Measurements from ENCODE around the gene ST3GAL5. TPM values are rescaled to one million over a fixed set of nuclear protein-coding genes. Genes with fewer than 3 reads are reported as not detected.
A peak's percentile ranks its signal among the peaks of the same experiment; 100 is the strongest.
"Not testable (repeated sequence)": the region's sequence is repeated elsewhere in the genome, so short reads cannot be mapped to it uniquely, and the experiment has no call there.

ST3GAL5 gene
- total RNA-seq, 1 donor from 2014 or later: 16.0 TPM

DNA sequence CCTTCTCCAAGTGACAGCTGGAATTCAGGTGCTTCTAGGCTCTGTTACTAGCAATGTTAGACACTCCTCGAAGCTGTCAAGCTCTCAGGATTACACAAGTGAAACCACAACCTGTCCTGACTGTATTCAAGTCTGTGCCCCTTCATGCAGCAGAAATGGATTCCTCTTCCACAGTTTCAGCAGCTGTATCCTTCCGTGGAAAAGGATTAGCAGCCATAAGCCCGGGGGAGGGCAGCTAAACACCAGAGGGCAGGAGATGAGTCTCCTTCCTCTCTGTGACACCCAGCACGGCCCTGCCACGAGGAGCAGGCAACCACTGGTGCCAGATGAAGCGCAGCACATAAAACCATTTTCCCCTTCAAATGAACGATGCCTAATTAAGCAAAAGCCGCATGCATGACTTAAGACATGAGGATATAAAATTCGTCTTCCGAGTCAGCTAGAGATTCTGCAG is 1.2 kb downstream of the ST3GAL5 start:
- Mint-ChIP-seq H3K4me1 (peaks cover 48% of the 10 kb centered on the region), H3K9me3 (no peaks in the 10 kb centered on the region), H3K4me3 (peak overlapping the region; percentile 90), H3K27ac (ENCODE audit: unreplicated experiment) (no peak overlapping the region), H3K36me3 (ENCODE audit: low read depth) (peaks cover 9% of the 10 kb centered on the region), H3K27me3 (ENCODE audit: low read depth) (peaks cover 10% of the 10 kb centered on the region)
- TF ChIP-seq, protein P1, sequence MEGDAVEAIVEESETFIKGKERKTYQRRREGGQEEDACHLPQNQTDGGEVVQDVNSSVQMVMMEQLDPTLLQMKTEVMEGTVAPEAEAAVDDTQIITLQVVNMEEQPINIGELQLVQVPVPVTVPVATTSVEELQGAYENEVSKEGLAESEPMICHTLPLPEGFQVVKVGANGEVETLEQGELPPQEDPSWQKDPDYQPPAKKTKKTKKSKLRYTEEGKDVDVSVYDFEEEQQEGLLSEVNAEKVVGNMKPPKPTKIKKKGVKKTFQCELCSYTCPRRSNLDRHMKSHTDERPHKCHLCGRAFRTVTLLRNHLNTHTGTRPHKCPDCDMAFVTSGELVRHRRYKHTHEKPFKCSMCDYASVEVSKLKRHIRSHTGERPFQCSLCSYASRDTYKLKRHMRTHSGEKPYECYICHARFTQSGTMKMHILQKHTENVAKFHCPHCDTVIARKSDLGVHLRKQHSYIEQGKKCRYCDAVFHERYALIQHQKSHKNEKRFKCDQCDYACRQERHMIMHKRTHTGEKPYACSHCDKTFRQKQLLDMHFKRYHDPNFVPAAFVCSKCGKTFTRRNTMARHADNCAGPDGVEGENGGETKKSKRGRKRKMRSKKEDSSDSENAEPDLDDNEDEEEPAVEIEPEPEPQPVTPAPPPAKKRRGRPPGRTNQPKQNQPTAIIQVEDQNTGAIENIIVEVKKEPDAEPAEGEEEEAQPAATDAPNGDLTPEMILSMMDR (conservative IDR thresholded peaks at IDR 0.05): peak; percentile 31
- DNase-seq (ENCODE audit: low read depth, low spot score): no peak

GRCh38 chr2:85886590-85886989 is 2.2 kb downstream of the ST3GAL5 start:
- Mint-ChIP-seq H3K27me3 (ENCODE audit: low read depth) (peaks cover 10% of the 10 kb centered on the region), H3K36me3 (ENCODE audit: low read depth) (peaks cover 11% of the 10 kb centered on the region), H3K4me3 (peak overlapping the region; percentile 90), H3K27ac (ENCODE audit: unreplicated experiment) (no peak overlapping the region), H3K9me3 (no peaks in the 10 kb centered on the region), H3K4me1 (peaks cover 43% of the 10 kb centered on the region)
- DNase-seq (ENCODE audit: low read depth, low spot score): no peak
- TF ChIP-seq, protein P1 (conservative IDR thresholded peaks at IDR 0.05): no peak

DNA sequence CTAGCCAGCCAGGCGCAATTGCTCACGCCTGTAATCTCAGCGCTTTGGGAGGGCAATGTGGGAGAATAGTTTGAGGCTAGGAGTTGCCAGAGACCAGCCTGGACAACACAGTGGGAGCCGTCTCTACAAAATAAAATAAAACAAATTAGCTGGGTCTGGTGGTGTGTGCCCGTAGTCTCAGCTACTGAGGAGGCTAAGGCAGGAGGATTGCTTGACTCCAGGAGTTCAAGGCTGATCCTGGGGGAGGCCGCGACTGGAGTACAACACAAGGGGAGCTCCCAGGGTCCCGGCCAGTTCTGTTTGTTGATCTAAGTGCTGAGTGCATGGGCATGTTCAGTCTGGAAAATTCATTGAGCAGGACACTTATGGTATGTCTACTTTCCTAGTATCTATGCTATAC is 2.6 kb downstream of the ST3GAL5 start:
- no peak for DNase-seq (ENCODE audit: low read depth, low spot score)
- Mint-ChIP-seq H3K4me1 (peaks cover 43% of the 10 kb centered on the region), H3K27ac (ENCODE audit: unreplicated experiment) (no peak overlapping the region), H3K4me3 (peak overlapping the region; percentile 90), H3K9me3 (peaks cover 4% of the 10 kb centered on the region), H3K36me3 (ENCODE audit: low read depth) (peaks cover 16% of the 10 kb centered on the region), H3K27me3 (ENCODE audit: low read depth) (peaks cover 10% of the 10 kb centered on the region)
- TF ChIP-seq, protein P1 (conservative IDR thresholded peaks at IDR 0.05): no peak

- not testable (repeated sequence) for H3K9me3 Mint-ChIP-seq; H3K27me3 Mint-ChIP-seq (ENCODE audit: low read depth); H3K27ac Mint-ChIP-seq (ENCODE audit: unreplicated experiment); H3K4me3 Mint-ChIP-seq; DNase-seq (ENCODE audit: low read depth, low spot score)
- peaks cover 24% of the 10 kb centered on the region for H3K4me1 Mint-ChIP-seq
- H3K36me3 Mint-ChIP-seq (ENCODE audit: low read depth): peaks cover 21% of the 10 kb centered on the region
Observed at GRCh38 chr2:85881781-85882180, 7.0 kb downstream of the ST3GAL5 start.

GRCh38 chr2:85880716-85881328 is 8.0 kb downstream of the ST3GAL5 start:
- not testable (repeated sequence) for H3K9me3 Mint-ChIP-seq; H3K4me3 Mint-ChIP-seq; H3K27ac Mint-ChIP-seq (ENCODE audit: unreplicated experiment); H3K27me3 Mint-ChIP-seq (ENCODE audit: low read depth); DNase-seq (ENCODE audit: low read depth, low spot score)
- peaks cover 20% of the 10 kb centered on the region for H3K4me1 Mint-ChIP-seq
- H3K36me3 Mint-ChIP-seq (ENCODE audit: low read depth): peaks cover 21% of the 10 kb centered on the region

- TF ChIP-seq, protein P1 (conservative IDR thresholded peaks at IDR 0.05): no peak
- Mint-ChIP-seq H3K27ac (ENCODE audit: unreplicated experiment) (no peak overlapping the region), H3K36me3 (ENCODE audit: low read depth) (peaks cover 21% of the 10 kb centered on the region), H3K27me3 (ENCODE audit: low read depth) (no peaks in the 10 kb centered on the region), H3K9me3 (peaks cover 8% of the 10 kb centered on the region), H3K4me1 (peaks cover 26% of the 10 kb centered on the region), H3K4me3 (no peak overlapping the region)
- DNase-seq (ENCODE audit: low read depth, low spot score): no peak
Observed at GRCh38 chr2:85878719-85879370, 9.9 kb downstream of the ST3GAL5 start.

Measured in neural crest cell (in vitro differentiated cells).